SU-DHL-6 (cell line): ENCODE measurements around the gene WDR64.

Source experiments
- H2AFZ ChIP-seq: fragments of 200-600 bp; sonication (generic); 2 replicates; pipeline ENCODE4 v1.6.1; 2014; ENCODE audit warnings: low read depth, mild to moderate bottlenecking, moderate library complexity, mixed read lengths, antibody characterized with exemption, low read length; ENCODE audit not compliant: severe bottlenecking
- H3F3A ChIP-seq: fragments of 200-600 bp; shearing (Covaris generic); 2 replicates; pipeline ENCODE4 v1.6.0; 2016; ENCODE audit warnings: antibody characterized with exemption, mild to moderate bottlenecking; ENCODE audit not compliant: insufficient read depth
- H3K27ac ChIP-seq: fragments of 200-600 bp; sonication (generic); 2 replicates; pipeline ENCODE4 v1.5.1; 2016; ENCODE audit warnings: low read depth, mild to moderate bottlenecking, low read length, moderate library complexity, mixed read lengths
- H3K27me3 ChIP-seq: fragments of 200-600 bp; sonication (generic), shearing (Covaris generic); 2 replicates; pipeline ENCODE4 v1.6.0; 2014; ENCODE audit warnings: mild to moderate bottlenecking, low read length
- H3K36me3 ChIP-seq: fragments of 200-600 bp; sonication (generic); 2 replicates; pipeline ENCODE4 v1.6.1; 2014; ENCODE audit warnings: mild to moderate bottlenecking, low read length, mixed read lengths
- H3K4me2 ChIP-seq: fragments of 300-600, 200-600 bp; shearing (Covaris generic), sonication (generic); 2 replicates; pipeline ENCODE4 v1.6.0; 2014; ENCODE audit warnings: low read length, low read depth, mild to moderate bottlenecking; ENCODE audit not compliant: poor library complexity, severe bottlenecking
- H3K4me3 ChIP-seq: fragments of 200-600 bp; sonication (generic); 2 replicates; pipeline ENCODE4 v1.5.1; 2014; ENCODE audit warnings: antibody characterized with exemption, low read length, mild to moderate bottlenecking, mixed read lengths; ENCODE audit not compliant: insufficient read depth, poor library complexity, severe bottlenecking
- H3K79me2 ChIP-seq: fragments of 200-600 bp; sonication (generic); 2 replicates; pipeline ENCODE4 v1.6.1; 2014; ENCODE audit warnings: mild to moderate bottlenecking, low read length, moderate library complexity; ENCODE audit not compliant: insufficient read depth
- H3K9ac ChIP-seq: fragments of 200-600 bp; sonication (generic); 2 replicates; pipeline ENCODE4 v1.7.0; 2014; ENCODE audit warnings: mild to moderate bottlenecking, low read length
- H3K9me2 ChIP-seq: fragments of 200-600 bp; sonication (generic); replicated peaks from 2 replicates; pipeline ENCODE4 v1.6.1; 2014; ENCODE audit warnings: low read length; ENCODE audit not compliant: insufficient read depth
- H3K9me3 ChIP-seq: fragments of 200-600 bp; sonication (generic); 2 replicates; pipeline ENCODE4 v1.6.1; 2014; ENCODE audit warnings: low read length, mixed read lengths; ENCODE audit not compliant: insufficient read depth
- H4K20me1 ChIP-seq: fragments of 200-600 bp; sonication (generic); 2 replicates; pipeline ENCODE4 v1.6.1; 2014; ENCODE audit warnings: low read depth, mild to moderate bottlenecking, antibody characterized with exemption, low read length, moderate library complexity, mixed read lengths
- CTCF ChIP-seq: fragments of 200-600 bp; sonication (generic); IDR thresholded peaks from one replicate; pipeline ENCODE4 v1.5.1; 2017; ENCODE audit warnings: antibody characterized with exemption, mild to moderate bottlenecking, low read length, moderate library complexity; ENCODE audit not compliant: insufficient read depth, poor library complexity, severe bottlenecking
- EZH2phosphoT487 ChIP-seq: fragments of 200-600 bp; sonication (generic), shearing (Covaris generic); conservative IDR thresholded peaks from 2 replicates; pipeline ENCODE4 v1.6.1; 2018; ENCODE audit warnings: mild to moderate bottlenecking, antibody characterized with exemption, low read length, moderate library complexity, mixed read lengths

WDR64 gene

GRCh38 chr1:241767737-241768136, 115.7 kb downstream of the WDR64 start:
- no peaks in the 10 kb centered on the region for H4K20me1 ChIP-seq
- no peaks in the 10 kb centered on the region for H3K9me2 ChIP-seq
- no peaks in the 10 kb centered on the region for H3K36me3 ChIP-seq
- no peak overlapping the region for H3K4me3 ChIP-seq
- no peak overlapping the region for H3K9ac ChIP-seq
- H3K79me2 ChIP-seq, result no peaks in the 10 kb centered on the region
- H2AFZ ChIP-seq, result no peak overlapping the region
- no peak overlapping the region for H3K4me2 ChIP-seq
- no peaks in the 10 kb centered on the region for H3K9me3 ChIP-seq
- H3K27ac ChIP-seq, result no peak overlapping the region
- no peaks in the 10 kb centered on the region for H3F3A ChIP-seq
- H3K27me3 ChIP-seq, result no peaks in the 10 kb centered on the region
- TF ChIP-seq CTCF (no peak), EZH2phosphoT487 (no peak)

- H3F3A ChIP-seq, result no peaks in the 10 kb centered on the region
- no peak for TF ChIP-seq CTCF
- TF ChIP-seq EZH2phosphoT487, result no peak
- H3K4me2 ChIP-seq, result no peak overlapping the region
- H3K79me2 ChIP-seq, result no peaks in the 10 kb centered on the region
- no peak overlapping the region for H2AFZ ChIP-seq
- H4K20me1 ChIP-seq, result no peaks in the 10 kb centered on the region
- no peak overlapping the region for H3K27ac ChIP-seq
- no peaks in the 10 kb centered on the region for H3K27me3 ChIP-seq
- no peak overlapping the region for H3K4me3 ChIP-seq
- no peak overlapping the region for H3K9ac ChIP-seq
- H3K9me3 ChIP-seq, result no peaks in the 10 kb centered on the region
- H3K9me2 ChIP-seq, result no peaks in the 10 kb centered on the region
- no peaks in the 10 kb centered on the region for H3K36me3 ChIP-seq
Observed at GRCh38 chr1:241770115-241770514, 118.0 kb downstream of the WDR64 start.

- Histone ChIP-seq H3K9me3 (no peaks in the 10 kb centered on the region), H3K27me3 (no peaks in the 10 kb centered on the region), H4K20me1 (no peaks in the 10 kb centered on the region), H3F3A (no peaks in the 10 kb centered on the region), H2AFZ (no peak overlapping the region), H3K4me2 (no peak overlapping the region), H3K36me3 (no peaks in the 10 kb centered on the region), H3K79me2 (no peaks in the 10 kb centered on the region), H3K4me3 (no peak overlapping the region), H3K9ac (no peak overlapping the region), H3K9me2 (no peaks in the 10 kb centered on the region), H3K27ac (no peak overlapping the region)
- no peak for TF ChIP-seq CTCF
Observed at GRCh38 chr1:241771117-241771516, 119.0 kb downstream of the WDR64 start.
